HepG2 (cell line): ENCODE measurements around the gene PTGIR. TPM values are rescaled to one million over a fixed set of nuclear protein-coding genes. Genes with fewer than 3 reads are reported as not detected.

ENCODE experiments used
- GZF1 ChIP-seq: sonication (generic); formaldehyde crosslinking; IDR thresholded peaks from 2 replicates; pipeline ENCODE4 v1.5.1; 2020; ENCODE audit warnings: mild to moderate bottlenecking, missing genetic modification reagents
- HHEX ChIP-seq: IDR thresholded peaks from 2 replicates; pipeline ENCODE4 v1.6.1; 2016; ENCODE audit warnings: control low read depth
- IKZF4 ChIP-seq: sonication (generic); formaldehyde crosslinking; IDR thresholded peaks from 2 replicates; pipeline ENCODE4 v1.5.1; 2020; ENCODE audit warnings: borderline replicate concordance, mild to moderate bottlenecking, low read depth, missing genetic modification reagents; ENCODE audit errors: not compliant biosample characterization
- MAF1 ChIP-seq: sonication (generic); formaldehyde crosslinking; IDR thresholded peaks from 2 replicates; pipeline ENCODE4 v1.5.0; 2020; ENCODE audit warnings: missing genetic modification reagents, borderline replicate concordance
- NR3C1 ChIP-seq: sonication (generic); formaldehyde crosslinking; IDR thresholded peaks from 2 replicates; pipeline ENCODE4 v1.4.0; 2020; ENCODE audit warnings: missing genetic modification reagents
- SSRP1 ChIP-seq: IDR thresholded peaks from 2 replicates; pipeline ENCODE4 v1.6.1; 2016; ENCODE audit warnings: control low read depth
- THAP7 ChIP-seq: sonication (generic); formaldehyde crosslinking; IDR thresholded peaks from 2 replicates; pipeline ENCODE4 v1.8.1; 2023; ENCODE audit warnings: mild to moderate bottlenecking, missing genetic modification reagents
- ZBTB21 ChIP-seq: sonication (generic); formaldehyde crosslinking; IDR thresholded peaks from 2 replicates; pipeline ENCODE4 v1.4.0; 2020; ENCODE audit warnings: missing genetic modification reagents
- ZBTB4 ChIP-seq: sonication (generic); formaldehyde crosslinking; IDR thresholded peaks from 2 replicates; pipeline ENCODE4 v1.4.0; 2020; ENCODE audit warnings: missing genetic modification reagents, mild to moderate bottlenecking, borderline replicate concordance
- ZNF512 ChIP-seq: sonication (generic); formaldehyde crosslinking; IDR thresholded peaks from 2 replicates; pipeline ENCODE4 v1.4.0; 2020; ENCODE audit warnings: mild to moderate bottlenecking, missing genetic modification reagents
- ZNF749 ChIP-seq: sonication (generic); formaldehyde crosslinking; IDR thresholded peaks from 2 replicates; pipeline ENCODE4 v1.8.0; 2022; ENCODE audit warnings: mild to moderate bottlenecking, missing genetic modification reagents, moderate library complexity, borderline replicate concordance
- polyA plus RNA-seq, 8 experiments: library from polyadenylated mRNA; depleted of rRNA in 3 of 8; stranded (reverse) in 7 of 8; unstranded in 1 of 8; fragments of >200 nt; fragmentation: Illumina TruSeq in 4 of 8; extraction: Trizol in 4 of 8; gene quantifications; 2 replicates each; pipeline versions ENCODE4 v1.2.1 to v1.2.3, GENCODE V29; 2011 to 2016; ENCODE audit warnings: low read depth in 4 of 8, missing spikeins in 1 of 8, mixed read lengths in 1 of 8; ENCODE audit not compliant: insufficient read depth in 1 of 8
- total RNA-seq, 5 experiments: library from RNA; depleted of rRNA; stranded (reverse); fragments of >200 nt; fragmentation: Illumina TruSeq; extraction: Trizol; gene quantifications; 2 replicates each; pipeline ENCODE4 v1.2.3, GENCODE V29; 2016; ENCODE audit warnings: low read depth in 1 of 5

PTGIR gene
- total and polyA plus RNA-seq, 2 of the 13 experiments (the other 11 are each of a cell fraction or from before 2014, with no cell fraction given), result not detected

GRCh38 chr19:46599716-46600373 is 25.0 kb downstream of the PTGIR start (continued):
- TF ChIP-seq ZBTB4 (CRISPR knock-in tag) (peak; percentile 3; the same call in 1 of the 2 replicates), NR3C1 (CRISPR knock-in tag) (no peak), MAF1 (CRISPR knock-in tag) (no peak), ZNF749 (CRISPR knock-in tag) (0 out of 2 replicates have a peak, but pooled peaks have one; percentile 3), THAP7 (CRISPR knock-in tag) (0 out of 2 replicates have a peak, but pooled peaks have one; percentile 44), ZBTB21 (CRISPR knock-in tag) (no peak), SSRP1 (CRISPR knock-in tag) (no peak), IKZF4 (CRISPR knock-in tag) (no peak), HHEX (CRISPR knock-in tag) (no peak), GZF1 (no peak), ZNF512 (no peak)
